ENCODE data around the gene ARHGAP19. TPM values are rescaled to one million over a fixed set of nuclear protein-coding genes. Genes with fewer than 3 reads are reported as not detected.

Gene ARHGAP19
- total RNA-seq, 1 experiment from 2014 or later = 59.0 TPM

- H3K27me3 ChIP-seq (replicated peaks; ENCODE audit: insufficient read depth, low read depth, low read length, poor library complexity) = no peaks in the 10 kb centered on the region
- H3K4me1 ChIP-seq (ENCODE audit: insufficient read depth, low read length, poor library complexity, severe bottlenecking) = peaks cover 18% of the 10 kb centered on the region
- H3K9me3 ChIP-seq (ENCODE audit: low read depth, low read length, poor library complexity, severe bottlenecking) = no peaks in the 10 kb centered on the region
- TF ChIP-seq EZH2 (IDR thresholded peaks at IDR 0.05; ENCODE audit: borderline replicate concordance, low read depth, low read length, poor library complexity, severe bottlenecking) (no peak), CTCF (conservative IDR thresholded peaks at IDR 0.05; ENCODE audit: low read depth, low read length) (peak; percentile 38; the same call in 1 of the 2 replicates)
- peak overlapping the region; percentile 62 for H3K27ac ChIP-seq (ENCODE audit: low read depth, low read length, poor library complexity, severe bottlenecking)
- peak overlapping the region; percentile 75 for H3K4me3 ChIP-seq (ENCODE audit: low read depth, low read length, poor library complexity, severe bottlenecking)
- no TSS peak for BruUV-seq (replicated peaks)
- no peaks in the 10 kb centered on the region for H3K36me3 ChIP-seq (ENCODE audit: insufficient read depth, low read length, poor library complexity, severe bottlenecking)
- POLR2A ChIA-PET (ENCODE audit: low non-redundant PET) = no interaction called here
- CTCF ChIA-PET = interaction anchor here (0.6 to 1.9 kb wide), 3 partner anchors 54 to 296 kb away, joined by 3 to 14 read pairs (median 3); no protein-coding TSS in a partner anchor
- intact Hi-C loops (cut with micrococcal nuclease; ENCODE audit: unreplicated experiment) = loop anchor here (5.0 kb wide), 1 partner anchor 56 kb away; no protein-coding TSS in a partner anchor
- DNase-seq (ENCODE audit: low spot score) = peak; percentile 66
These were observed 40.8 kb upstream of the ARHGAP19 start for GRCh38 chr10:97333351-97333600.

GRCh38 chr10:97332591-97333350, 40.3 kb upstream of the ARHGAP19 start:
- Histone ChIP-seq H3K4me1 (ENCODE audit: insufficient read depth, low read length, poor library complexity, severe bottlenecking) (peaks cover 16% of the 10 kb centered on the region), H3K27ac (ENCODE audit: low read depth, low read length, poor library complexity, severe bottlenecking) (peak overlapping the region; percentile 39), H3K36me3 (ENCODE audit: insufficient read depth, low read length, poor library complexity, severe bottlenecking) (no peaks in the 10 kb centered on the region), H3K9me3 (ENCODE audit: low read depth, low read length, poor library complexity, severe bottlenecking) (no peaks in the 10 kb centered on the region), H3K4me3 (ENCODE audit: low read depth, low read length, poor library complexity, severe bottlenecking) (peak overlapping the region; percentile 75), H3K27me3 (replicated peaks; ENCODE audit: insufficient read depth, low read depth, low read length, poor library complexity) (no peaks in the 10 kb centered on the region)
- CTCF ChIA-PET = interaction anchor here (0.6 to 1.9 kb wide), 2 partner anchors 54 to 162 kb away, joined by 3 to 14 read pairs; no protein-coding TSS in a partner anchor
- intact Hi-C loops (cut with micrococcal nuclease; ENCODE audit: unreplicated experiment) = loop anchor here (5.0 kb wide), 1 partner anchor 55 kb away; no protein-coding TSS in a partner anchor
- peak; percentile 62 for DNase-seq (ENCODE audit: low spot score)
- BruUV-seq (replicated peaks) = TSS peak; percentile 61
- TF ChIP-seq CTCF (conservative IDR thresholded peaks at IDR 0.05; ENCODE audit: low read depth, low read length) (no peak), EZH2 (IDR thresholded peaks at IDR 0.05; ENCODE audit: borderline replicate concordance, low read depth, low read length, poor library complexity, severe bottlenecking) (no peak)
- POLR2A ChIA-PET (ENCODE audit: low non-redundant PET) = interaction anchor here (0.6 kb wide), 1 partner anchor 8 kb away, joined by 3 read pairs; no protein-coding TSS in a partner anchor

GRCh38 chr10:97331153-97331703, 38.8 kb upstream of the ARHGAP19 start:
- ChIA-PET CTCF (no interaction called here), POLR2A (ENCODE audit: low non-redundant PET) (interaction anchor here (0.8 kb wide), 1 partner anchor 809 kb away, joined by 5 read pairs; no protein-coding TSS in a partner anchor)
- no peak for DNase-seq (ENCODE audit: low spot score)
- BruUV-seq (replicated peaks) = no TSS peak
- no peaks in the 10 kb centered on the region for H3K9me3 ChIP-seq (ENCODE audit: low read depth, low read length, poor library complexity, severe bottlenecking)
- H3K4me3 ChIP-seq (ENCODE audit: low read depth, low read length, poor library complexity, severe bottlenecking) = no peak overlapping the region
- intact Hi-C loops (cut with micrococcal nuclease; ENCODE audit: unreplicated experiment) = loop anchor here (5.0 kb wide), 1 partner anchor 54 kb away; no protein-coding TSS in a partner anchor
- no peaks in the 10 kb centered on the region for H3K36me3 ChIP-seq (ENCODE audit: insufficient read depth, low read length, poor library complexity, severe bottlenecking)
- TF ChIP-seq CTCF (conservative IDR thresholded peaks at IDR 0.05; ENCODE audit: low read depth, low read length) (no peak), EZH2 (IDR thresholded peaks at IDR 0.05; ENCODE audit: borderline replicate concordance, low read depth, low read length, poor library complexity, severe bottlenecking) (no peak)
- peaks cover 1% of the 10 kb centered on the region for H3K4me1 ChIP-seq (ENCODE audit: insufficient read depth, low read length, poor library complexity, severe bottlenecking)
- H3K27me3 ChIP-seq (replicated peaks; ENCODE audit: insufficient read depth, low read depth, low read length, poor library complexity) = no peaks in the 10 kb centered on the region
- no peak overlapping the region for H3K27ac ChIP-seq (ENCODE audit: low read depth, low read length, poor library complexity, severe bottlenecking)

Data from A673 (cell line).